Stimulated activated CD4-positive, alpha-beta T cell treated with anti-CD3 and anti-CD28 coated beads, Interleukin-2, amount 100 ng/mL, for 4 hours (primary cell): ENCODE results near the gene DNPH1.

ENCODE experiments used
- DNase-seq: peaks from one replicate; pipeline ENCODE4 v3.0.0-alpha.2; 2020; ENCODE audit warnings: low read depth

Gene DNPH1

DNA sequence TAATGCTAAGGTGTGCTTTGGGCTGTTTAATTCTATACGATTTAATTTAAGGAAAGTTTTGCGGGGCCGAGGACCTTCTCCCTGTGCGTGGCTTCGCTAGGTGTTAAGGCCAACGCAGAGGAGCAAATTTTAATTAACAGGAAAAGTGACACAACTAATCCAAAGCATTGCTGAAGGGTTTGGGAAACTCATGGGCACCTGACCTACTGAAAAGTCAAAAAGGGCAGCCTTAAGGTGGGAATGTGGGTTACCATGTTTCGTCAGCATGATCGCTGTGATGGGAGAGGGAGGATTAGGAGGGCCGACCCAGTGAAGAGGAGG, 47.7 kb downstream of the DNPH1 start:
- DNase-seq, result no peak

- no peak for DNase-seq
Observed at GRCh38 chr6:43180985-43181384, 48.3 kb downstream of the DNPH1 start.

- no peak for DNase-seq
Observed at GRCh38 chr6:43180058-43180457, 49.2 kb downstream of the DNPH1 start.

- no peak for DNase-seq
Observed at GRCh38 chr6:43178951-43179830, 50.1 kb downstream of the DNPH1 start.

DNA sequence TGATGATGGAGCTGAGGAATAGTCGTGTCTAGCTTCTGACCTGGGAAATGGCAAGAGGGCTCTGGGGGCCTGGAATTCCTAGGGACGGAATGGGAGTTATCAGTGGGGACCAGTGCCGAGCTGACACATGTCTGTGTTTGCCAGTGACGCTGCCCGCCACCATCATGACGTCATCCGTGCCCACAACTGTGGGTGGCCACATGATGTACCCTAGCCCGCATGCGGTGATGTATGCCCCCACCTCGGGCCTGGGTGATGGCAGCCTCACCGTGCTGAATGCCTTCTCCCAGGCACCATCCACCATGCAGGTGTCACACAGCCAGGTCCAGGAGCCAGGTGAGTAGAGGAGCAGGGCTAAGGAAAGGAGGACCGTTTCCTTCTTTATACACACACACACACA, 51.1 kb downstream of the DNPH1 start:
- DNase-seq, result no peak

GRCh38 chr6:43176423-43176786, 52.9 kb downstream of the DNPH1 start:
- DNase-seq, result no peak

DNA sequence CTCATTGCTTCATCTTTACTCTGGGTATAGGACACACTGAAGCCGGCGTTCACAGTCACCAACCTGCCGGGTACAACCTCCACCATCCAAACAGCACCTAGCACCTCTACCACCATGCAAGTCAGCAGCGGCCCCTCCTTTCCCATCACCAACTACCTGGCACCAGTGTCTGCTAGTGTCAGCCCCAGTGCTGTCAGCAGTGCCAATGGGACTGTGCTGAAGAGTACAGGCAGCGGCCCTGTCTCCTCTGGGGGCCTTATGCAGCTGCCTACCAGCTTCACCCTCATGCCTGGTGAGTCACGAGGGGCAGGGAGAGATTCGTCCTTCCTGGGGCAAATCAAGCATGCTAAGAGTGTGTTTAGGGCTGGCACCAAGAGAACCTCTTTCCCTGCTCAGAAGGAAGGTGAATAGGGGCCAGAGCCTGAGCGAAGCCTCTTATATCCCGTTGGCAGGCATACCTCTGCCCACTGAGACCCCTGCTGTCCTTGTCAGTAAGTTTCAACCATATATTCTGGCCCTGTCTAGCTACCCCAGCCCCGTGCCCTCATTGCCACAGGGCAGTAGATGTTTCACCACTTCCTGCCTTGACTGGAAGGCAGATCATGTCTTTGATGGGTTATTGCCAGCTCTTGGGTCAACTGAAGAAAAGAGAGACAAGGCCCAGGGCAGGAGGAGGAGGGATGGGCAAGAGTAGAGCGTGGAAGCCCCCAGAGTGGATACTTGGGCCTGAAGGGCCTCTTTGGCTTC, 53.4 kb downstream of the DNPH1 start:
- no peak for DNase-seq
